Globus pallidus (tissue), 1 donor: Measurements from ENCODE around the gene KCNQ1.

Experiments used
- DNase-seq: peaks from one replicate; pipeline ENCODE4 v3.0.0-alpha.2; 2015; ENCODE audit warnings: low spot score

Gene KCNQ1

DNA sequence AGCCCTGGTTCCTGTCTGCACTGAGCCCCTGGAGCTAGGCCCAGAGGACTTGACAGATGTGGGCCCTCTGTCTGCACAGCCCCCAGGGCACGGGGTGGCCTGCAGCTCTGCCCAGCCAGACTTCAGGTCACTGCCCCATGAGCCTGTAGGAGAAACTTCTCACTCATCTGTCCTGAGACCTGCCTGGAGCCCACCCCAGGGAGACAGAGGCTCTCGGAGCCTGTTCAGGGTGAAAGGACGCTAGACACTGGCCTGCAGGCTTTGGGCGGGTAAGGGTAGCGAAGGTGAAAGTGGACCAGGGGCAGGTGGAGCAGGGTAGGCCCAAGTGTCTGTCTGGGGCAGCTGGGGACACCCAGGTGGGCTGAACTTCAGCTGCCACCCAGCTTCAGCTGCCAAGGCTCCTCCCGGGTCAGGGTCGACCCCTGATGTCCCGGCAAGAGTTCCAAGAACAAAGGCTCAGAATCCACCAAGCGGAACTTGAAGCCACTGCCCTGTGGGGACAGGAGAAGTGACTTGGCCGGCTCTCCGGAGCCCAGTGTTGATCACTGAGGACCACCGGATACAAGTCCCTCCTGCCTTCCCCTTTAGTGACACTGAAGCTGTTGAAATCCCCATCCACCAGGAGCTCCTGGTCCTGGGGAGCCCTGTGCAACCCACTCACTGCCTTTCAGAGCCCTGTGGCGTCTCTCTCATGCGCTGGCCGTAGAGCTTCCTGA, 90.3 kb downstream of the KCNQ1 start:
- DNase-seq = no peak

DNA sequence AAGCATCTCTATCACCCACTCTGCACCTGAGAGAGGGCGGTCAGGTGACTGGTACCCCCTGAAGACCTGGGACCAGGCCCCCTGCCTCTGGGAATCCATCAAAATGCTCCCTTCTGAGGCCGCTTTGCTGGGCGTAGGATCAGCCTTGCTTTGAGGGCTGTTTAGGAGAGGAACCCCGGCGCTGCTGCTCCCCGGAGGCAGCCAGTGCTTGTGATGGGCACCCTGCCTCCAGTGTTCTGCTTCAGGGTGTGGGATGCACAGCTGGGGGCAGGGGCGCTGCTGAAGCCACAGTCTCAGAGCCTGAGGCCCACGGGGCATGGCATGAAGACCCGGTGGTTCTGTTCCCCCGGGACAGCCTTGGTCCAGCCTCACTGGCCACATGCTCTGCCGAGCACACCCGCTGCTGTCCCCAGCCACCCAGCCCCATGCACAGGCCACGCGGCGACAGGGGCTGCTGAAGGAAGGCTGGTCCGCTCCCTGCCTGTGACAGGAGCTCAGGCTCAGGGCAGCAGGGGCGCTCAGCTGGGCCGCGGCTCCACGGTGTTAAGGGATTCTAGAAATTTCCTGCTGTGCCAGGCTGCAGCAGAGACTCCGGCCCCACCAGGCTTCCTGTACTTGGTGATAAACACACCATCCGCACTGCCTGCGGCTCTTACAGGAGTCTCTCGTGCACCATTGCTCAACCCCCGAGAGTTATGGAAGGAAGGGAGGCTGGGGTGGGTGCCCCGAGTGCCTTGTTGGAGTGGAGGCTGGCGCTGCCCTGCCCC, 91.0 kb downstream of the KCNQ1 start:
- no peak for DNase-seq

DNA sequence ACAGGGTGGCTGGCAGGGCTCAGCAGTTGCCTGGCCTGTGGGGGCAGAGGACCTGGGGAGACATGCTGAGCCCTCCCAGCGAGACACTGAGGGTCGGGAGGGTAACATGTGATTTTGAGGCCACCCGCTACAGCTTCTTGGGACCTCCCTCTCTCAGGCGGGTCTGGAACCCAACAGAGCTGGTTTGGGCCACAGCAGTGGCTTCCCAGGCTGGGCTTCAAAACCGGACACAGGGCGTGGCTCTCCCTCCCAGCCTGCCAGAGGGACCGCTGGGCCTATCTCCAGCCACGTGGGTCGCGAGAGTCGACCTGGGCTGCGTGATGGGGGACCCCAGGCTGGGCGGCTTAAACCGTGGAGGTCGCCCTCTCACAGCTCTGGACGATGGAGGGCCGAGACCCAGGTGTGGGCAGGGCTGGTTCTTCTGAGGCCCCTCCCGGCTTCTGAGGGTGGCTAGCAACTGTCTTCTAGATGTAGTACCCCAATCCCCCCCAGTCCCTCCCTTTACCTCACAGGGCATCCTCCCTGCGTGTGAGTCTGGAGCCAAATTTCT, 91.7 kb downstream of the KCNQ1 start:
- no peak for DNase-seq

DNA sequence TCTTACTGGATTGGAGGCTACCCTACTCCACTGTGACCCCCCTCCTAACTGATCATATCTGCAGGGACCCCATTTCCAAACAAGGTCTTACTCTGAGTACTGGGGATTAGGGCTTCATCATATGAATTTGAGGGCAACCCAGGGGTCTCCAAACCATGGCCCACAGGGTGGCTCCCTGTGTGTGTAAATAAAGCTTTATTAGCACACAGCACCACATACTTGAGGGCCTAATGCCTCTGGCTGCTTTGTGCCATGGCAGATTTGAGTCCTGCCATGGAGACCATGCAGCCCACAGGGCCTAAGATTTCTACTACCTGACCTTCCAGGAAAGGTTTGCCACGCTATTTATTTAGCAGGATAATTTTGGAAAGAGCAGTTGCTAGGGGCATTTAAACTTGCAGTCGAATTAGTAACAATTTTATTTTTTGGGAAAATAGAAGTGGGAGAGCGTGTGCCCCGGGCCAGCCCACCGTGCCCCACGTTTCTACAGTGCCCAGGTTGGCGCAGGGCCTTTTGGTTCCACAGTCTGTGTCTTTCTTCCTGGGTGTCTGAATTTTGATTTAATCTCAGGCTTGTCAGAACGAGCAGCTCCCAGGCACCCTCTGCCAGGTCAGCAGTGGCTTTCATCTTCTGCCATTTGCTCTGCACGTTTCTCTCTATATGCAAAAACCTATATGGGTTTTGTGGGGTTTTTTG, 92.3 kb downstream of the KCNQ1 start:
- DNase-seq = no peak

DNA sequence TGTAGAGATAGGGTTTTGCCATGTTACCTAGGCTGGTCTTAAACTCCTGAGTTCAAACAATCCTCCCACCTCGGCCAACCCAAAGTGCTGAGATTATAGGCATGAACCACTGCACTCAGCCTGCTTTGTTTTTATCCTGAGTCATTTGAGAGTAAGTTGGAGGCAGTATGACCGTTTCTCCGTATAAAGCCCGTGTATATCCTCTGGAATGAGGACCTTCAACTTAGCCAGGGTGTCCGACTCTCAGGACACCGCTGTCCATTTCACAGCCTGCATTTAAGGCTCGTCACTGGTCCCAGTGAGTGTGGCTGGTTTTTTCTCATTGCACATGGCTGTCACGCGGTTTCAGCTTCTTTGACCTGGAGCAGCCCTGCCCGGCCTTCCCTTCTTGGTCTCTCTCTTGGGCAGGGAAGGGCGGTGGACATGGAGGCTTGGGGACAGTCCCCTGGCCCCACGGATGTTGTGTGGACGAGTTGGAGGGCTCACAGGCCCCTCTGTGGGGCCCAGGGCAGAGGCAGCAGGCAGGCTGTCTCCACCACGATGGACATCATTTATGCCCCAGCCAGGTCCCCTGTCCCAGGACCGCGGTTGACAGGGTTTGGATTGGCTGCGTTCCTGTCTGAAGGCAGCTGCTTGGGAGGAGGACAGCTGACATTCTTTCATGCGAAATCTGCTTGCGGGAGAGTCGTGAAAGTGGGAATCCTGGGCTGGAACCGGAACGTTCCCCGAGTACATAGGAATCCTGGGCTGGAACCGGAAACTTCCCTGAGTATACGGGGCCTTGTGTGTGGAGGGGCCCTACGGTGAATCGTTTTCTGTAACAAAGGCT, 93.3 kb downstream of the KCNQ1 start:
- no peak for DNase-seq

DNA sequence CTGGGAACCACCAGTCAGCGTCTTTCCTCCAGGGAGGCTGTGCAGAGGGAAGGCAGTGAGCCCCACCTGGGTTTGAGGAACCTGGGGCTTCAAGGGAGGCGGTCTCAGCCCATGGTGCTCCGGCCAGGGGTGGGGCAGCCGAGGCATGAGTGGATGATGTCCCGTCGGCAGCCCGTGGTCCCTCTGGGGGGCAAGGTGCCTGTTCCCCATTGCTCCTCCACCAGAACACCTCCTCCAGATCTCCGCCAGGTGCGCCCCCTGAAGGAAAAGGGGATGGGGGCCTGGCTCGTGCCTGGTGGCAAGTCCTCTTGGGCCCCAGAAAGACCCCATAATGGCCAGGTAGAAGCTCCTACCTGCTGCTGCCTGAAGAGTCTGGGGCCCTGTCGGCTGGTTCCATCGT, 94.1 kb downstream of the KCNQ1 start:
- no peak for DNase-seq

DNA sequence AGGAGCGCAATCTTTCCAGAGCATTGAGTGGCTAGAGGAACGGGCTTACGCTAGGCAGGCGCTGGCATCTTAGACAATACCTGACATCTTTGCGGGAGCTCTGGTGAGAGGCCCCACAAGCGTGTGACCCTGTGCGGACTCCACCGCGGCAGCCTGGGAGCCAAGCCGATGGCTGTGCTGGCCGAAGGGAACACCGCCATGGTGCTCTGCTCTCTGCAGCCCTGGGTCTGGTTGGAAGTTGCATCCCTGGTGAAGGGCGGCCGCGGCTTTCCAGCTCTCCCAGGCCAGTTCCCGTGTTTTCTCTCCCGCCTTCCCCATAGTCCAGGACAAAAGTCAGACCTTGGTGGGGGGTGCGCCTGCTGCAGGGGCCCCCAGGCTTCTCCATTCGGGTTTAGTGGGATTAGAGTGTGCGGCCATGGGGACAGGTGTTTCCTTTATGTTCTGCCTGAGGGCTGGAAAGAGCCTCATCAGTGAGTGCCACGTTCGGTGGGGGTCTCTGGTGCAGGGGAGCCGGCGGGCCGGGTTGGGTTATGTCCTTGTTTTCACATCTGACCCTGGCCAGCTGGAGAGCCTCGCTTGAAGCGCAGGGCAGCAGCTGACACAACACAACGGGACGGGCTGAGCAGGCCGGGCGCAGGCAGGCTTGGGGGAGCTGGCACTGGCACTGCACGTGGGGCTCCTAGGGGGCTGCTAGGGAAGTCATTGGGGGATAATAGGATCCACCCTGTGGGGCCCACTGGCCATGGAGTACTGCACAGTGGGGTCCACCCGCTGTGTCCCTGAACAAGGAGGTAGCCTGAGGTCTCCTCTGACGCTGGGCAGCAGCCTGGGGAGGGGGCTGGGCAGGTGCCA, 94.8 kb downstream of the KCNQ1 start:
- no peak for DNase-seq

DNA sequence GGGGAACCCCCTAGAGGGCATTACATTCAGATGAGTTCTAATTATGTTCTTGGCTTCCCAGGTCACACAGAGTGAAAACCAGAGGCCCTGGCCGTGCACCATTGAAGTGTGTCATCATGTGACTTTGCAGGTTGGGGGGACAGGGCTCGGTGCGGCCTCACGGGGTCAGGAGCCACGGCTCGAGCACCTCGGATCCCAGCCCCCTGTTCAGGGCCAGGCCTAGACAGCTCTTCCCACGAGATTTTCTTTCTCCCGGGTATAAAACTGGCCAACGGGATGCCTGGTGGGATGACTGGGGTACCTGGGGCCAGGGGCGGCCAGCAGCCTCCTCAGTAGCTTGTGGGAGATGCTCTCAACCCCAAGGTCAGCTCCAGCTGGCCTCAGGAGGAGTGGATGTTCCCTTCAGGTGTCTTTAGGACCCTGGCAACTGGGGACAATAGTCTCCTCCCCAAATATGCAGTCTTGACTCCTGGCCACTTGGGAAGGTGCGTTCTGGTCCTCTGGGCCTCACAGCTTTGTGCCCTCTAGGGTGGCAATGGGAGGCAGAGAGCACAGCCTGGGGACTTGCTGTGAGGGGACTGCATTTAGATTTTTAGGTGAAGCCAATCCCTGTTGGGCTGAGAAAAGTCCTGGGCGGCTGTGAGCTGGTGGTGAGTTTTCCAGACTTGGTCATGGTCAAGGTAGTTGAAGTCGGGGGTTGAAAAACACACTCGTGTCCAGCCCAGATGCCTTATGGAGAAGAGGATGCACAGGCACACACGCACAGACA, 95.6 kb downstream of the KCNQ1 start:
- DNase-seq = no peak

DNA sequence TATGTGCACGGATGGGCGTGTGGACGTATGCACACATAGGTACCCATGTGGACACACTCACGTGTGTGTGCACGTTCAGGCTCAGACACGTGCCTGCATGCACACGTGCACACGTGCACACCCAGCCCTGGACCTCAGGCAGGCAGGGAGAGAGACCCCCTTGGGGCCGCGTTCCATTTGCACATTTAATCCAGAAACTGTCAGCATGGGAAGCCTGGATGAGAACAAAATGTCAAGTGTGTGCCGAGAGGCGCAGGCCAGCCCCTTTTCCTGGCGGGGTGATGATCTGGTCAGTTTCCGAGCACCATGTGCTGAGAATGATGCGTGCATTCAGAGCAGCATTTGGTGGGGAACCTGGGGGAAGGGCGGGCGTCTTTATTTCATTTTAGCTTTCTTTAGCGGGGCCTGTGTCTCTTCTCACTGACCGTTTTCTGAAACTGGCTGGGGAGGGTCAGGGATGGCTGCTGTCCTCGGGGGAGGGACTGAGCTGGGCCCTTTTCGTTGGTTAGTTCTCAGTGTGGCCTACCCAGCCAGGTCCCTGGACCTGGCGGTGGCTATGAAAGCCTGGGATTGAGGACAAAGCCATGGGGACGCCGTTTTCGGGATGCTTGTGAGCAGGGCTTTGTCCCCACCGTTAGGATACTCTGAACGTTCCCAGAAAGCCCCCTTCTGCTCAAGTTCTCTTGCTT, 96.3 kb downstream of the KCNQ1 start:
- no peak for DNase-seq

DNA sequence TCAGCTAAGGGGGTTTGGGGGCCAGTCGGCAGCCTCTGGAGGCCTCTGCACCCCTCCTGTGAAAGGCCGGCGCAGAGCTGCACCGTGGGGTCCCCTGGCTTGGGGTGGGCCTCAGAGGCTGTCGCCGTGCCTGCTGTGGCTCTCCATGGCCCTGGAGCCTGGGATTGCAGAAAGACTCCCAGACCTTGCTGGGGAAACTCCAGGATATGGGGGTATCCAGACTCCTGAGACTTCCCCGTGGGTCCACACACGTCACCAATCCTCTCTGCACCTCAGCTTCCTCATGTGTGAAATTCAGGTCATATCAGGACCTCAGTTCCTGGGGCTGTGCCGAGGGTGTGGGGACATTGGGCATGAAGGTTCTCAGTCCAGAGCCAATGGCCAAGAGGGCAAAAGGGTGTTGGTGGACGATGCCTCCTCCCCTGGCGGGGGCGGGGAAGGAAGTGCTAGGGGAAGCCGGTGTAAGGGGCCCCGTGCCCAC, 97.1 kb downstream of the KCNQ1 start:
- no peak for DNase-seq

DNA sequence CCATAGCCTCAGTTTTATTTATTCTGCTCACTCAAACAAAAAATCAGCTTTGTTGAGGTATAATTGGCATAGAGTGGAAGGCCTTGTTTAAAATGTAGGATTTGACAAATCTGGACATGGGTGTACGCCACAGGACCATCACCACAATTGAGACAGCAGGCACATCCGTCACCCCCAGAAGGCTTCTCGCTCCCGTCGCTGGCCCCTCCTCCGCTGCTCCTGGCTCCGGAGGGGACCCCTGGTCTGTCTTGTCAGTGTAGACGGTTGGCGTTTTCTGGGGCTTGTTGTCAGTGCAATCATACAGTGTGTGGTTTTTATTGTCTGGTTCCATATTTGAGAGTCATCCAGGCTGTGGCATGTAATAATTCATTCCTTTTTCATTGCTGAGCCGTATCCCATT, 97.6 kb downstream of the KCNQ1 start:
- no peak for DNase-seq

DNA sequence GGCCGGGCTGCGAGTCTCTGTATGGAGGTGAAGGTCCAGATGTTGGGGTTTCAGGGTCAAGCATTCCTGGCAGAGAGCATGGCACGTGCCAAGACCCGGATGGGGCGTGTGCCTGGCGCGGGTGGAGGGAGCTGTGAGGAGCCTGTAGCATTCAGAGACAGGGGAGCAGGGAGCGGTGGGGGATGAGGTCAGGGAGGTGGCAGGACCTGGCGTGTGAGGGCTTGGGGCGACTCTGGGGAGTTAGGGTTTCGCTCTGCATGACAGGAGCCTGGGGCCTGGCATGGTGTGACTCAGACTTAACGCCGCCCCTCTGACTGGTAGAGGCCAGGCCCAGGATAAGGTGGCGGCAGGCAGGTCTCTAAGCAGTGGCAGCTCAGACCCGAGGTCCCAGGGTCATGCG, 103.0 kb downstream of the KCNQ1 start:
- DNase-seq = no peak

DNA sequence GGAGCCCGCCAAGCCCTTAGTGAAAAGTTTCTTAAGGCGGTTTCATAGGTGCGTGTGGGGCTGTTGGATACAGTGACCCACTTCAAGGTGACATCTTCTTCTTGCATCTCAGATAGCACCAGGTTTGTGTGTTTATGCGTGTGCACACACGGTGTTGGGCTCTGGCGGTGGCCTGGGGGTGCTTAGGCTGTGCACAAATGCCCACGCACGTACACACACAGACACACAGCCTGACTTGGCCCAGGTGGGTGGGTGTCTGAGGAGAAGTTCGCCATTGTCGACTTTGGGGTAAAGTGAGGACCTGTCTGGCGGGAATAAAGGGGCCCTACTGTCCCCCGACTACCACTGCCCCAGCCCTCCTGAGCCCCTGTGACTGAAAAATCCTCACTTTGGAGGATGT, 103.8 kb downstream of the KCNQ1 start:
- no peak for DNase-seq

DNA sequence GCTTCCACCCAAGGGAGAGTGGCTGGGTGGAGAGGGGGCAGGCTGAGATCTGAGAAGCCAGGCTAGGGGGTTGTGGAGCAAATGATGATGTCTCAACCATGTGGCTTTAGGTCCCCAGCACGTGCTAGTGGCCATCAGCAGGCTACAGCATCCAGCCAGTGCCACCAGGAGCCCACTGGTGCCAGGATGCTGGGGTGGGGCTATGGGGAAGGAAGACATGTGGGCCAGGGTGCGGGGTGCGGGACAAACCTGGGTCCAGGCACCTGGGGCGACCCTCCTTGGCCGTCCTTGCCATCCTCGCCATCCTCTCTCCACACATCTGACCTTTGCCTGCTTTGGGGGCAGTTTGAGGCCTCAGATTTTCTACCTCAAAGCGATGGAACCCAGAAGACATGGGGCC, 104.3 kb downstream of the KCNQ1 start:
- no peak for DNase-seq

DNA sequence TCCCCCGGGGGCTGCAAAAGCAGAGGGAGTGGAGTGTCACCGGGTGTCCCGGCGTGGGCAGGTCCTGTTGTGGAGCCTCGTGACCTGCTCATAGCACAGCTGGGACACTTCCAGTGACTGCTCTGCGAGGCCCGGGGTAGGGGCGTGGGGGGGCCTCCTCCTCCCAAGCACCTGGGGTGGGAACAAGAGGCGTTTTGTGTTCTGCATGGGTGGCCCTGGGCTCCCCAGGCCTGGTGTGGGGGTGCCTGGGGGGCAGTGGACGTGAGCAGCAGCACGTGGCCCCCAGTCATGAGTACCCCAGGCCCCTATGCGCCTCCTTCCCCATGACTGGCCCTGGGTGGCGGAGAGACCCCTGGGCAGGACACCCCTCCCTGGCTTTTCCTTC, 104.7 kb downstream of the KCNQ1 start:
- DNase-seq = no peak

DNA sequence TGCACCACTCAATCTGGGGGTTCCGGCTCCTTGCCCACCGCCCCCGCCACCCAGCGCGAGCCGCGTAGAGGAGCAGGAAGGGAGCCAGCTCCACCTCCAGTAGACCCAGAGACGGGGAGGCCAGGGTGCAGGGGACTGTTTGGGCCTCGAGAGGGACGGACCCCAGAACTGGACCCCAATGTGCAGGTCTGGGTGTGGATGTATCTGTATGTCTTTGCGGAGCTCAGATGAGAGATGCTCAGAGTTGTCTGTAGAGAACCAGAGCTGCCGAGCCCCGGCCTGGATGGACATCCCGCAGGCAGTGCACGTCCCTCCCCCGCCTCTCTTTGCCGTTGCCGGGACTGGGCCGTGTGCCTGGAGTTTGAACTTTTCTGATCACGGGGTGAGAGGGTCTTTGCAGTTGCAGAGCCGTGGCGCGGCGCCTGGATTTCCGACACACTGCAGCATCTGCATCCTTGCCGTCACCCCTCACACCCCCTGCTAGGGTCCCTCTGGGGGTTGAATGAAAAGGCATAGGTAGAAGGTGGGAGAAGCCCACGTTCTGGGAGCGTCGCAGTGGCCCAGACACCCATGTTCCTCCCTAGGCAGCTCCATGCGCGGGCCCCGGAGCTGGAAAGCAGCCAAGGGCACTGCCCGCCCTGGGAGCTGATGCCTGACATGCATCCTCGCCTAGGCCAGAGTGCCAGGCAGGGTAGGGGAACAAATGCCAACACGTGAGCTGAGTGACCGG, 105.2 kb downstream of the KCNQ1 start:
- no peak for DNase-seq

DNA sequence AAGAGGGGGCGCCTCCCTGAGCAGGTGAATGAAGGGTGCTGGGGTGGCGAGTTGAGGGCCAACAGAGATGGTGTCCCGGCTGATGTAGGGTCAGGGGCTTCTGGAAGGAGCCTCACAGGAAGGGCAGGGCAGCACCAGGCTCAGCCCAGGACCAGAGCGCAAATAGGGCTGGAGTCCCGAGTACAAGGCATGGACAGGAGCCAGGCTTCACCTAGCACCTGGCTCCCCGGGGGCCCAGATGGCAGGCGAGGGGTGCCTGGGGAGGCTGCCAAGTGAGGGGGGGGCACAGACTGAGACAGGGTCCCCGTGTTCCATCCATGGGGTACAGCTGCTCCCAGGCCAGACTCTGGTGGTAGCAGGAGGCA, 105.8 kb downstream of the KCNQ1 start:
- DNase-seq = no peak

DNA sequence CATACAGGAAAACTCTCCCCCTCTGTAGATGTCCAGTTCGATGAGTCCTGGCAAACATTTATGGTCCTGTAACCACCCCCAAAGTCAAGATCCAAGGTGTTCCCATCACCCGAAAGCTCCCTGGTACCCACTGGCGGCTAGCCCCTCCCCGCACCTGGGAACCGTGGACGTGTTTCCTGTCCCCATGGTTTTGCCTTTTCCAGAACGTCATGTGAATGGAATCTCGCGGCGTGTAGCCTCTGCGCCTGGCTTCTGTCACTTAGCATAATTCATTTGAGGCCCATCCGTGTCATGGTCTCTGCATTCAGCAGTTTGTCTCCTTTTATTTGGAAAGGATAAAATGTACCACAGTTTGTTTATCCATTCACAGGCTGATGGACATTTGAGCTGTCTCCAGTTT, 106.3 kb downstream of the KCNQ1 start:
- no peak for DNase-seq

DNA sequence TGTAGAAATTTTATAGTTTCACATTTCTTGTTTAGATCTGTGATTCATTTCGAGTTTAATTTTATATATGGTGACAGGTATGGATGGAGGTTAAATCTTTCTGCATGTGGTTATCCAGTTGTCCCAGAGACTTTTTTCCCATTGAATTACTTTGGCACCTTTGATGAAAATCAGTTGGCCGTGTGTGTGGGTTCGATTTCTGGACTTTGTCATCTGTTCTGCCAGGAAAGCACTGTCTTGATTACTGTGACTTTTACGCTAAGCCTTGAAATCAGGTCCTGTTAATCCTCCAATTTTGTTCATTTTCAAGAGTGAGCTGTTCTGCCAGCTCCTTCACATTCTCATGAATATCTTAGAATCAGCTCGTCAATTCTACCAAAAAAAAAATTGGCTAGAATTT, 107.4 kb downstream of the KCNQ1 start:
- DNase-seq = no peak
